Measurements from ENCODE around the gene MFAP3.

Gene MFAP3

DNA sequence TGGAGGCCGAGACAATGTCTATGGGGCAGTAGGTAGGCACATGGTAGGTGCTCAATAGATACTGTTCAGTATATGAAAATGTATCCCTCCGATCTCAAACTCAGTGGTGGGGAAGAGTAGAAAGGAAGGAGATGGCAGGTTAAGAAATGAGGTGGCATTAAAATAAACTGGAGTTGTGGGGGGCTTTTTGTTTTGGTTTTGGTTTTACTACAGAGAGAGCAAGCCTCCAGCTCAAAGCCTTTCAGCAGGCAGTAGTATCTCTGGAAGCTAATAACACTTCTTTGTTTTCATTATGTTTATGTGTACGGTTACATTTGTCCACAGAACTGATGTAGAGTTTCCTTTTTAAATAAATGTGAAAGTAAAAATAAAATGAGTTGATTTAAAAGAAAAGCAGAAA, 8.6 kb downstream of the MFAP3 start:
- TF ChIP-seq ZFX (IDR thresholded peaks at IDR 0.05; ENCODE audit: borderline replicate concordance): no peak
- TF ChIP-seq, protein P1, sequence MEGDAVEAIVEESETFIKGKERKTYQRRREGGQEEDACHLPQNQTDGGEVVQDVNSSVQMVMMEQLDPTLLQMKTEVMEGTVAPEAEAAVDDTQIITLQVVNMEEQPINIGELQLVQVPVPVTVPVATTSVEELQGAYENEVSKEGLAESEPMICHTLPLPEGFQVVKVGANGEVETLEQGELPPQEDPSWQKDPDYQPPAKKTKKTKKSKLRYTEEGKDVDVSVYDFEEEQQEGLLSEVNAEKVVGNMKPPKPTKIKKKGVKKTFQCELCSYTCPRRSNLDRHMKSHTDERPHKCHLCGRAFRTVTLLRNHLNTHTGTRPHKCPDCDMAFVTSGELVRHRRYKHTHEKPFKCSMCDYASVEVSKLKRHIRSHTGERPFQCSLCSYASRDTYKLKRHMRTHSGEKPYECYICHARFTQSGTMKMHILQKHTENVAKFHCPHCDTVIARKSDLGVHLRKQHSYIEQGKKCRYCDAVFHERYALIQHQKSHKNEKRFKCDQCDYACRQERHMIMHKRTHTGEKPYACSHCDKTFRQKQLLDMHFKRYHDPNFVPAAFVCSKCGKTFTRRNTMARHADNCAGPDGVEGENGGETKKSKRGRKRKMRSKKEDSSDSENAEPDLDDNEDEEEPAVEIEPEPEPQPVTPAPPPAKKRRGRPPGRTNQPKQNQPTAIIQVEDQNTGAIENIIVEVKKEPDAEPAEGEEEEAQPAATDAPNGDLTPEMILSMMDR (IDR thresholded peaks at IDR 0.05): no peak
- H3K27ac ChIP-seq: no peak overlapping the region

DNA sequence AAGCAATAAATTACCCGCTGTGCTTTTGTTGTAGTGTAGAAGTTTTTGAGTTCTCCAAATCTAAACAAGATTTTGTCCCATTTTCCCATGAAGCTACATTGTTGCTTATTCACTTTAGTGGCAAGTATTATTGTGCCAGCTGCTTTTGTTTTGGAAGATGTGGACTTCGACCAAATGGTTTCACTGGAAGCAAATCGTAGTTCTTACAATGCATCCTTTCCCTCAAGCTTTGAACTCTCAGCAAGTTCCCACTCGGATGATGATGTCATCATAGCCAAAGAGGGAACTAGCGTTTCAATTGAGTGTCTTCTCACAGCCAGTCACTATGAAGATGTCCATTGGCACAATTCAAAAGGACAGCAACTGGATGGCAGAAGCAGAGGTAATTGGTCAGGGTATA, 10.9 kb downstream of the MFAP3 start:
- H3K27ac ChIP-seq: no peak overlapping the region
- TF ChIP-seq, protein P1 (IDR thresholded peaks at IDR 0.05): no peak
- no peak for TF ChIP-seq ZFX (IDR thresholded peaks at IDR 0.05; ENCODE audit: borderline replicate concordance)

- no peak overlapping the region for H3K27ac ChIP-seq
- TF ChIP-seq, protein P1 (IDR thresholded peaks at IDR 0.05): no peak
- no peak for TF ChIP-seq ZFX (IDR thresholded peaks at IDR 0.05; ENCODE audit: borderline replicate concordance)
Measured at GRCh38 chr5:154053468-154053867, 14.7 kb downstream of the MFAP3 start.

- no peak overlapping the region for H3K27ac ChIP-seq
- TF ChIP-seq ZFX (IDR thresholded peaks at IDR 0.05; ENCODE audit: borderline replicate concordance): no peak
- TF ChIP-seq, protein P1 (IDR thresholded peaks at IDR 0.05): no peak
Measured at GRCh38 chr5:154055201-154055600, 16.4 kb downstream of the MFAP3 start.

DNA sequence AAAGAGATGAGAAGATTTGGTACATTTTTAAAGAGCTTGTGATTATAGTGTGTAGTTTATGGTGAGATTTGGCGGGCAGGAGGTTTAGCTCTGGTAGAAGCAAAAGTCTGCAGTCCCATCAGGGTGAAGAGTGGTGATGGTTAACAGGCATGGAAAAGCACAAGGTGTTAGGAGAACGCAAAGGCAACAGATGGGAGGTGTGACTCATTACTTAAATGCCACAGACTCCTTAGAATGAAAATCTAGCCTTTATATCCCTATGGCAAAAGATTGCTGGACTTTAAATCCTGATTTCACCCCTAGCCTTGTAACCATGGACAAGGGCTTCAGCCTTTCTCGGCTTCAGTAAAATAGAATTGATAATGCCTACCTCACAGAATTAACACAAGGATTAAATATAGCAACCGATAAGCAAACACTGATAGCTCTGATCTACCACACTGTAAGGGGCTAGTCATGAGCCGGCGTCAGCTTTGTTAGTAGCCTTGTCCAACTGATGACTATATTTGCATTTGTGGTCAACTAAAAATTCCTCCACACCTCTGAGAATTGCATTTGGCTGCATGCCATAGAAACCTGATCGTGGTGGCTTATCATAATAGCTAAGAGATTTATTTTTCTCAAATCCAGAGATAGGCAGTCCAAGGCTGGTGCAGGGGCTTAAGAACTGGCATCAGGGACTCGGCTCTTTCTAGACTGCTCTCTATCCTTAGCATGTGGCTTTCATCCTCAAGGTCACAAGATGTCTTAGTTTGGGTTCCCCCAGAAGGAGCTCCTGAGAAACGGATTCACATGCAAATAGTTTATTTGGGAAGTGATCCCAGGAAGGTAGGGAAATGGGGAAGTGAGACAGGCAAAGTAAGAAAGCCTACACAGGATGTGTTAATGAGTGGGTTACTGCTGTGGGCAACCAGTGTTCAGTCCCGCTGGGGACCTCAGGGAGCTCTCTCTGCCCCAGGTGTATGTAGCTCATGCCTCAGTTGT, 19.6 kb downstream of the MFAP3 start:
- no peak overlapping the region for H3K27ac ChIP-seq

DNA sequence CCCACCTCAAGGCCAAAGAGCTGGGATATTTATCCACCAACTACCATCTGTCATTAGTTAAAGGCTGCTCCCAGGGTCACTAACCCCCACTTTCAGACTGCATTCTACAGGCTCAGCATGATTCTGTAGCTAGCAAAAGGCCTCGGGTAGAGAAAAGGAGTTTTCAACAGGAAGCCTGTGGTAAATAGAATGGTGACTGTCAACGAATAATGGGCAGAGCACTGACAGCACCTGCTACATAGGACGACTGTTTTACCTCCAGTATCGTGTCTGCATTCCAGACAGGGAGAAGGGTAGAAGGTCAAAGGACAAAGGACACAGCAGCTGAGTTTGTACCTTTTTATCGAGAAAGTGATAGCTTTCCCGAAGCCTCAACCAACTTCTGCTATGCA, 20.3 kb downstream of the MFAP3 start:
- TF ChIP-seq, protein P1 (IDR thresholded peaks at IDR 0.05): no peak
- TF ChIP-seq ZFX (IDR thresholded peaks at IDR 0.05; ENCODE audit: borderline replicate concordance): no peak

More for the DNA sequence above, 19.6 kb downstream of the MFAP3 start:
- TF ChIP-seq, protein P1 (IDR thresholded peaks at IDR 0.05): no peak
- no peak for TF ChIP-seq ZFX (IDR thresholded peaks at IDR 0.05; ENCODE audit: borderline replicate concordance)

GRCh38 chr5:154059583-154059982, 20.8 kb downstream of the MFAP3 start:
- no peak overlapping the region for H3K27ac ChIP-seq
- TF ChIP-seq ZFX (IDR thresholded peaks at IDR 0.05; ENCODE audit: borderline replicate concordance): no peak
- TF ChIP-seq, protein P1 (IDR thresholded peaks at IDR 0.05): no peak

More for the DNA sequence above, 20.3 kb downstream of the MFAP3 start:
- H3K27ac ChIP-seq: no peak overlapping the region
